Kidney tubule cell (primary cell): ENCODE data around the gene TMEM243.
"Not testable (repeated sequence)": the region's sequence is repeated elsewhere in the genome, so short reads cannot be mapped to it uniquely, and the experiment has no call there.

Experiments
- DNase-seq: peaks from one replicate; pipeline ENCODE4 v3.0.0-alpha.2; 2018; ENCODE audit warnings: low spot score

TMEM243 gene

DNA sequence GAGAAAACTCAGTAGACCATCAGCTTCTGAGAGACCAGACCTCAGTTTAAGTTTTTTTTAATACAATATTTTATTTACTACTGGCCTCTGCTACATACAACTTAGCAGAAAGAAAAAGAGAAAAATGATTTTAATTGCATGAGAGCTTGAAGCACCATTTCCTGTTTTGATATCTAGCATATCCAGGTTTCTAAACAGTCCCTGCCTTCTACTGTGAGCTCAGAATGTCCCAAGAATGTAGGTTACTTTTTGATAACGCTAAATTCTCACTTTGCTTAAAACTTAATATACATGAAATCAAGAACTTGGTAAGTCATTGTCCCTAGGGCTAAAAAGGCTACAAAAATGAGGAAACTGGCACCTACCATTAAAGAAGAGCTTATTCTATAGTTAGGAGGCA lies 7.0 kb downstream of the TMEM243 start:
- DNase-seq = no peak

DNA sequence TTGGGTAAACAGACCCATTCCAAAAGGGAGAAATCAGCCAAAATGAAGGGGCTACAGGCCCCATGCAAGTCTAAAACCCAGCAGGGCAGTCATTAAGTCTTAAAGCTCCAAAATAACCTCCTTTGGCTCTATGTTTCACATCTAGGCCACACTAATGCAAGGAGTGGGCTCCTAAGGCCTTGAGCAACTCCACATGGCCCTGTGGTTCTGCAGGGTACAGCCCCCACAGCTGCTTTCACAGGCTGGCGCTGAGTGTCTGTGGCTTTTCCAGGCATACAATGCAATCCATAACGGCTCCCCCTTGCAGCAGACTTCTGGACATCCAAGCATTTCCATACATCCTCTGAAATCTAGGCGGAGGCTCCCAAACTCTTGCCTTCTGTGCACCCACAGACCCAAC lies 9.0 kb downstream of the TMEM243 start:
- DNase-seq = no peak

DNA sequence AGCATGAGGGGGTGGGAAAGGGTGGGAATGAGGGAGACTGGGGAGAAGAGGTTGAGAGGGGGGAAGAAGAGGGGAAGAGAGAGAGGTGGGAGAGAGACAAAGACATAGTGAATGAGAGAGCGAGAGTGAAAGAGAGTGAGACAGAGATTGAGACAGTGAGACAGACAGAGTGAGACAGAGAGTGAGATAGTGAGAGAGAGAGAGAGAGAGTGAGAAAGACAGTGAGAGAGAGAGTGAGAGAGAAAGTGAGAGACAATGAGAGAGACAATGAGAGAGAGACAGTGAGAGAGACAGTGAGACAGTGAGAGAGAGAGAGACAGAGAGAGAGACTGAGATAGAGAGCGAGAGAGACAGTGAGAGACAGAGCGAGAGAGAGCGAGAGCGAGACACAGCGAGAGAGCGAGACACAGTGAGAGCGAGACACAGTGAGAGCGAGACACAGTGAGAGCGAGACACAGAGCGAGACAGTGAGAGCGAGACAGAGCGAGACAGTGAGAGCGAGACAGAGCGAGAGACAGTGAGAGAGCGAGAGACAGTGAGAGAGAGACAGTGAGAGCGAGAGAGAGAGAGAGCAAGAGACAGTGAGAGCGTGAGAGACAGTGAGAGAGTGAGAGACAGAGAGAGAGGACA lies 10.1 kb downstream of the TMEM243 start:
- DNase-seq = no peak

DNA sequence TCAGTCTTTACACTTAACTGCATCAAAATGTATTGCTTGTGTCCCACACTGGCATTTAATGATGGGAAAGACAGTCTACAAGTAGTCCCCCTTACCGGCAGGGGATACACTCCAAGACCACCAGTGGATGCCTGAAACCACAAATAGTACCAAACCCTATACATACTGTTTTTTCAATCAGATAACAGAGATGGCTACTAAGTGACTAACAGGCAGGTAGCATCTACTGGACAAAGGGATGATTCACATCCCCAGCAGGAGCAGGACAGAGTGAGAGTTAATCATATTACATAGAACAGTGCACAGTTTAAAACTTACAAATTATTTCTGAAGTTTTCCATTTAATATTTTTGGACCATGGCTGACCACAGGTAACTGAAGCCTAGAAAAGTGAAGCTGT lies 13.2 kb downstream of the TMEM243 start:
- DNase-seq = peak; percentile 70

DNA sequence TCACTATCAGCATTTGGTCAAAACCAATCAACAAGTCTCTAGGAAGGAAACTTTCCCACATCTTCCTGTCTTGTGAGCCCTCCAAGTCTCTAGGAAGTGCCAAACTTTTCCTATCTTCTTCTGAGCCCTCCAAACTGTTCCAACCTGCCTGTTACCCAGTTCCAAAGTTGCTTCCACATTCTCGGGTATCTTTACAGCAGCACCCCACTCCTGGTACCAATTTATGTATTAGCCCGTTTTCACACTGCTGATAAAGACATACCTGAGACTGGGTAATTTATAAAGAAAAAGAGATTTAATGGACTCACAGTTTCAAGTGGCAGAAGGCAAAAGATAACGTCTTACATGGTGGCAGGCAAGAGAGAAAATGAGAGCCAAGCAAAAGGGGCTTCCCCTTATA lies 13.8 kb downstream of the TMEM243 start:
- DNase-seq = not testable (repeated sequence)

DNA sequence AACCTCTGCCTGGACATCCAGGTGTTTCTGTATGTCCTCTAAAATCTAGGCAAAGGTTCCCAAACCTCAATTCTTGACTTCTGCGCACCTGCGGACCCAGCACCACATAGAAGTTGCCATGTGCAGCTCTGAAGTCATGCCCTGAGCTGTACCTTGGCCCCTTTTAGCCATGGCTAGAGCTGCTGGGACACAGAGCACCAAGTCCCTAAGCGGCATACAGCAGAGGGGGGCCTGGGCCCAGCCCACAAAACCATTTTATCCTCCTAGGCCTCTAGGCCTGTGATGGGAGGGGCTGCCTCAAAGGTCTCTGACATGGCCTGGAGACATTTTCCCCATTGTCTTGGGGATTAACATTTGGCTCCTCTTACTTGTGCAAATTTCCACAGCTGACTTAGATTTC lies 14.6 kb downstream of the TMEM243 start:
- DNase-seq = no peak

DNA sequence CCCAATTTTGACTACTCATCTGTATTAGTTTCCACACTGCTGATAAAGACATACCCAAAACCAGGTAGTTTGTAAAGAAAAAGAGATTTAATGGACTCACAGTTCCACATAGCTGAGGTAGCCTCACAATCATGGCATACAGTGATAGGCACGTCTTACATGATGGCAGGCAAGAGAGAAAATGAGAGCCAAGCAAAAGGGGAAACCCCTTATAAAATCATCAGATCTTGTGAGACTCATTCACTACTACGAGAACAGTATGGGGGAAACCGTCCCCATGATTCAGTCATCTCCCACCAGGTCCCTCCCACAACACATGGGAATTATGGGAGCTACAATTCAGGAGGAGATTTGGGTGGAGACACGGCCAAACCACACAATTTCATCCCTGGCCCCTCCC lies 15.6 kb downstream of the TMEM243 start:
- not testable (repeated sequence) for DNase-seq

DNA sequence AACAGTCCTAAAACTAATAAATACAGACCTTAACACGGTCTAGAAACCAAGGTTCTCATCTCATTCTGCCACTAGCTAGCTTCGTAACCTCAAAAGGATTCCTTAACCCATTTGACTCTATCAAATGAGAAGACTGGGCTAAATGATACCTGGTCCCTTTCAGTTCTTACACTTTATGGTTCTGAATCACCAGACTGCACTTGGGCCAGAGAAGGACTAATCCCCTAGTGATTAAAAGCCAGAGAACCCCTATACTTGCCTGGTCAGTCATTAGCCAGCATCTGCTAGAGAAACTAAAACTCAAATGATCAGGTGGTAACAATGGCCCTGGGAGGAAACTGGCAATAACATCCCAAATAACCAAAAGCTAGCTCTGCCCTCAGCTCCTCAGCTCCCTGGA lies 16.8 kb downstream of the TMEM243 start:
- no peak for DNase-seq

DNA sequence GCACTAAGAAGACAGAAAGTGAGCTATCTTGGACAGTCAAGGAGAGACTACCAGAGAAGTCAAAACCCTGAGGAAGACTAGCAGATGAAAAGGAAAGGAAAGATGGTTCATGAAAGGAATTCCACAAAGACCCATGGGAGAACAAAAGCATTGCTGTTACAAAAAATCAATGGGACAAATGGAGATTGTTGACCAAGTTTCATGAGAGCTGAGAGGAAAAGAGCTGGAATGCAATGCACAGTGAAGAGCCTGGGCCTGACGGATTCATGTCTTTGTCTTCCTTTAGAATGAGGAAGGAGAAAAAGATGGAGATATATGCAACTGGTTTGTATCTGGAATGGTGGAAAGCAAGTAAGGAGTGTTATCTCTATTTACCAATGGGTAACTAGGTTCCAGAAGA lies 17.3 kb downstream of the TMEM243 start:
- DNase-seq = no peak

DNA sequence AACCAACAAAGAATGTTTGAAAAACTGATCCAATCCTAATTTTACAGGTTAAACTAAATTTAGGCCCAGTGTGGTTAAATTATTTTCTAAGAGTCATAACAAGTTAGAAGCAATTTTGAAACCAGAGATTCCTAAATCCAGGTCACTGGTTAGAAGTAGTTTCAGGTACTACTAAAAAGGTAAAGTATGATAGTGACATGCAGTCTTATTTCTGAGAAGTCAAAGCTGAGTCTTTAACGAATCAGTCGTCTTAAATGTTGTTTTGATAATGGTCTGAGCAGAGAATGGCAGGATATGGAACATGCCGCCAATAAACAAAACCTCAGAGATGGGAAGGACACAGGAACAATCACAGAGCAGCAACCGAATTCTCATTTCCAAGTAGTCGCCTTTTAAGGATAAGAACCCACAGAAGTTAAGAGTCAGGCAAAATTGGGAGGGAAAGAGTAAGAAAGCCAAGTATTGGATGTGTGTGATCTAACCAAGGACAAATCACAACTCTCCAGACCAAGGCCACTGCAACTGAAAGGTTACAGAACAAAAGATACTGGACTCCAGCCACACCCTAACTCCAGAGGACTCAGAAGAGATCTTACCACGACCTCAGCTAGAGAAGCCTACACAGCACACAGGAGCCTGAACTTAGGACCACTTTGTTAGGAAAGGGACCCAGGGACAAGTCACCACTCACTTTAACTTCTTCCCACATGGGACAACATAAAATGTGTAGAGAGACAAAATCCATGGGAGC lies 19.7 kb downstream of the TMEM243 start:
- DNase-seq = no peak

DNA sequence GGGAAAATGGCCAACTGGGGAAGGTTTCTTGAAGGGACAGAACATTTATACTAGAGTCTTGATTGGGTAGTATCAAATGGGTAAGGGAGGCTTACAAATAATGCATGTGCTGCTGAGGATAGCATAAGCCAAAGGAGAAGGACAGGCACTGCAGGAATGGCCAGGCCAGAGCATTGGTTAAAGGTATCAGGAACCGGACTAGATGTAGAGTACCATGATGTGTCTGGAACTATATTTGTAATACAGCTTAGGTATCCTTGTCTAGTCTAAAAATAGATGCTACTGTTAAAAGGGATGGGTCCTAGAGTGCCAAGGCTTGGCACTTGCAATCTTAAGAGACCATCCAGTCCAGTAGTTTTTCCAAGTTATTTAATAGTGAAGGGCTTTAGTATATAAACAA lies 20.3 kb downstream of the TMEM243 start:
- DNase-seq = no peak

DNA sequence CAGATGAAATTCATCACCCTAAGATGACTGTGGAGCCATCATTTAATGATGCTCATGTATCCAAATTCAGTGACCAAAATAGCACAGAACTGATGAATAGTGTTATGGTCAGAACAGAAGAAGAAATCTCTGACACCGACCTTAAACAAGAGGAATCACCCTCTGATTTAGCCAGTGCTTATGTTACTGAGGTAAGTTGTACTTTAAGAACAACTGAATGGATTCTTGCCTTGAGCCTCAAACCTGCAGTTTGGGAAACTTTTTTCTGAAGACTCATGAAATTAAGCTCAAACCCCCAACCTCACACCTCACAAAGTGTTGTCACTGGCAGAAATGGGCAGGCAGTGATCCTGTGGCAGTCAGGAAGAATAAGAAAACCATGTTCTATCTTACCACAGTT lies 25.6 kb downstream of the TMEM243 start:
- no peak for DNase-seq

DNA sequence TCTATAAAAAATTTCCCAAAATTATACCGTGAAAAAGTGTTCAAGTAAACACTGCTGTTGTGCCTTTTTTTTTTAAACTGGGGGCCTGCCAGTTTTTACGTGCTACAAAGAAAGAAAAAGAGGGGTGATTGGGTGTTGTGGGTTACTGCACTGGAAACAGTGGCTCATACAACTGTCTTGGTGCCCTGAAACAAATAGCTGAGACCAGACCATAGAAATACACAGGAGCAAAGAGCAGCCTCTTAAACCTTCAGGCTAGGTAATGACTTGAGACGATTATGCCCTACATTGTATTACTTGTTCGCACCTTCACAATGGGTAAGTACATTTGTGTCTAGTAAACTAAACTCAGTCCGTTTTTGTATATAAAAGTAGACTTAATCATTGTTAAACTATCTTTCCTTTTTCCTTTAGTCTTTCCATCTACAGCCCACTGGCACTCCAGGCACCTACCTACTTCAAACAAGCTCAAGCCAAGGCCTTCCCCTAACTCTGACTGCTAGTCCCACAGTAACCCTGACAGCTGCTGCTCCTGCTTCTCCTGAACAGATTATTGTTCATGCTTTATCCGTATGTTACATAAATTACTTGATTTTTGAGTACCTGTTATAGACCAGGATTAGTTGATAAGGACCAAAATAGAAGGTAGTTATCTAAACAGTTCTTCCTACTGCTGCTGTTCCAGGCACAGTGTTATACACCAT lies 26.6 kb downstream of the TMEM243 start:
- no peak for DNase-seq

DNA sequence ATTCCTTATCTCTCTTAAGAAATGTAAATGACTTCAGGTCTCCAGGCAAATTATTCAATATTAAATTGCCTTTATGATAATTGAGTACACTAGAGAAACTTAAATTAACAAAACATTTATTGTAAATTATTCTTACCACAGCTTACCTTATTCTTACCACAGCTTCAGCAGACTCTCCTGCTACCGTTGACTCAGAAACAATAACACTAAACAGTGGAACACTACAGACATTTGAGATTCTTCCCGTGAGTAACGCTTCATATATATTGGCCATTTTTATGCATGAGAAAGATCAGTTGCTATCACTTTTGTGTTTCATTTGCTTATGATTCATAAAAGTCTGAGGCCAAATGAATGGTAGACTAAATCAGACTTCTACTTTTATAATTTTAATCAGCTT lies 28.7 kb downstream of the TMEM243 start:
- DNase-seq = no peak

DNA sequence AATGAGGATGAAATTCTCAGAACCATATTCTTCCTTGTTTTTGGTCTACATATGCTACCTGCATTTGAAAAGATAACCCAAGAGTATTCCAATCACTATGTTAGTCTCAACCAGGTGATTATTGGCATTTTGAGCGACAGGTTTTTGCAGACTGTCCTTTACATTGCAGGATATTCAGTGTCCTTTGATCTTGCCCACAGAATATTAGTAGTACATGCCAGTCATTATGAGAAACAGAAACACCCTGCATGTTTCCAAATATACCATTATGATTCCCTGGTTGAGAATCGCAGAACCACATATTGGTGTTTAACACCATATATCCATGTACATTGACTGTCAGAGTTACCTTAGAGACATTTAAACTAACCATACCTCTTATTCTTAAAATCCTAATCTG lies 30.6 kb downstream of the TMEM243 start:
- no peak for DNase-seq

DNA sequence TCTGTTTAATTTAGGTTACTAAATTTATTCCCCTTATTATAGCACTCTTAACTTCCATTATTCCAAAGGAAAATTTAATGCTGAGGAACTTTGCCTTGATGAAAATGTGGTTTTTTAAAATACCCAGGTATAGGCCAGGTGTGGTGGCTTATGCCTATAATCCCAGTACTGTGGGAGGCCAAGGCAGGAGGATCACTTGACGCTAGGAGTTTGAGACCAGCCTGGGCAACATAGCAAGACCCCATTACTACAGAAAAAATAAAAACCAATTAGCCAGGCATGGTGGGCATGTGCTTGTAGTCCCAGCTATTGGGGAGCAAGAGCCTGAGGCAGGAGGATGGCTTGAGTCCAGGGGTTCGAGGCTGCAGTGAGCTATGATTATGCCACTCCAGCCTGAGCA lies 32.4 kb downstream of the TMEM243 start:
- DNase-seq = no peak

DNA sequence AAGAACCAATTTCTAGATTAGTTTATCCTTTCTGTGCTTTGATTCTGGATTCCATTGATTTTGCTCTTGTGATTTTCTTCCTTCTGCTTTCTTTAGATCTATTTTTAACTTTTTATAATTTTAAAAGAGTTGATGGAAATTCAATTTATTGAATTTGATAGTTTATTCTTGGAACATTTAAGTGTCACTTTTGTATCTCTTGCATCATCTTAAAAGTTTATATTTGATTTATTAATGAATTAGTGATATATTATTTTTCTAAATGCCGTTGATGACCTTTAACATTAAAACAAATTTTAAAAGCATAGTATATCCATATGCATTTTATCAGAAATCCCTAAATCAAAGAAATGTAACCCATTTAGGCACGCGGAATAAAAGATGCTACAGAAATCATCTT lies 40.4 kb downstream of the TMEM243 start:
- DNase-seq = no peak

DNA sequence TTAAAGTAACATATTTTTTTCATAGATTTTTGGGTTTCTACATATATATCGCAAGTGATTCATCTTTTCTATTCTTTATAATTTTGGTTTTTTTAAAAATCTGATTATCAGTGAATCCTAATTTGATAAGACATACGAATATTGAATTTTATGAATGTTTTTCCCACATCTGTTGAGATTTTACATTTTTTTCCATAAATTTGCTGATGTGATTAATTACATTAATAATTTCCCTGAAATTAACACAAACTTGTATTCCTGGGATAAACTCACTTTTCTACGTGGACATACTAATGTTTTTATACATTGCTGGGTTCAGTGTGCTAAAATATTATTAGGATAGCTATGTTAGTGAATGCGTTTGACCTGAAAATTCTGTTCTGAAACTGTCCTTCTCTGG lies 41.2 kb downstream of the TMEM243 start:
- DNase-seq = no peak

DNA sequence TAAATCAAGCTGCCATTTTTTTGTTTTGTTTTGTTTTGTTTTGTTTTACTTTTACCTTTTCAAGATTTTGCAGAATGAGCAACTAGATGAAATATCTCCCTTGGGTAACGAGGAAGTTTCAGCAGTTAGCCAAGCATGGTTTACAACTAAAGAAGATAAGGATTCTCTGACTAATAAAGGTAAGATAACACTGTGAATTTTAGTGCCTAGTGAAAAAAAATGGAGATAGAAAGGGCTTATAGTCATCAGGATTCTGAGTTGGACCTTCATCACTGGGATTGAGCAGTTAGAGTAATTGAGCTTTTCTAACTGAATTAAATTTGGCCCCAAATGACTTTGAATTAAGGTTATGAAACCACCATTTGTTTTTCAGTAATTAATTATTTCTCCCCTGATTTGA lies 46.1 kb downstream of the TMEM243 start:
- no peak for DNase-seq

DNA sequence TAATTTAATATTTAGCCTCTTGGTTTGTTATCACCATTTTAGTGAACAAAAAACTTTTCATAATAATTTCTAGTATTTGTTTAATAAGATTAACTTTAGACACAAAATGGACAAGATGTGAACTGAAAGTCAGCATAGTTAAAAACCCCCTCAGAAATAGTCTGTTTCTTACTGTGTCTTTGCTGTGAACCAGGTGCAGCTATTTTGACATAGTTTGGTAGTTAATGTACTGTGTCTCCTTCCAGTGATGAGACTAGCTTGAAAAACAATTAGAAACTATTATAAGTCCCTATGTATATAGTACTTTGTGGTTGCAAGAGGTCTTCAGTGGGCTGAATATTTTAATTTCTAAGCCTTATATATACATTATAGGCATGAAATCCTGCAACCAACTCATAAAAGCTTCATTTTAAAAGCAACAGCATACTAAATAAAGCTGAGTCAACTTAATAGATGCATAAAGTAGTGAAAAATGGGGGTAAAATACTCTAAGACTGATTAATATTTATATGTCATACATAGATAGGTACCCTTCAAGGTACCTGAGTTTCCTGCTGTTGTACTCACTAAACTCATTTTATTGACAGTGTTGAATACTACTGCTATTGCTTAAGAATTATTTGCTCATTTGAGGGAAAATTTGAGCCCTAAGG lies 48.1 kb downstream of the TMEM243 start:
- DNase-seq = no peak

DNA sequence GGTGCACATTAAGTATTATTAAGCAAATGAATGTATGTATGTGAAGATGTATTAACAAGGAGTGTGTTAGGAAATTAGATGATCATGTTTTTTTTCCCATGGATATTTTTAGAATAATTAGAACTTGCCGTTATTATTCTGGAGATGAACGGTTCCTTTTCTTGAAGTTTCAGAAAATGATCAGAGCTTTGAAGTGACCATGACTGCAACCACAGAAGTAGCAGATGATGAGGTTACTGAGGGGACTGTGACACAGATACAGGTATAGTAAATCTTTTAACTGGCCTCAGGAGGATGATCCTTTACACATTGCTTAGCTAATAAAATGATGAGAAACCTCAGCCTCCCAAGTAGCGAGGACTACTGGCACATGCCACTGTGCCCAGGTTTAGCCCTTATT lies 48.7 kb downstream of the TMEM243 start:
- DNase-seq = no peak

DNA sequence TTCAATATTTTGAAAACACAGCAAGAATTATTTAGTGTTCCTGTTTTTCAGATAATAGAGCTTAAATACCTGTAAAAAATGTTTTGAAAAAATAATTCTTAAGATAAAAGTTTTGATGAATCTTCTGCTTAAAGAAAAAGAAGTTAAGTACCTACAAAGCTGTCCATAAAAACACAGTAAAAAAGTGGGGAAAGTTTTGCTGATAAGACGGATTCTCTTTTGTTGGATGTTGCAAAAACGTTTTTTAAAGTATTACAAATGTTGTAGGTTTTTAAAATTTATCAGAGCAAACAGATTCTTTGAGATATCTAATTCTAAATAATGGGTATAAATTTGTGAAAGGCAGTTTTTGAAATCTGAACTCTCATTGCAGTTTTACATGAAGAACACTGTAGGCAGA lies 55.1 kb downstream of the TMEM243 start:
- DNase-seq = no peak

DNA sequence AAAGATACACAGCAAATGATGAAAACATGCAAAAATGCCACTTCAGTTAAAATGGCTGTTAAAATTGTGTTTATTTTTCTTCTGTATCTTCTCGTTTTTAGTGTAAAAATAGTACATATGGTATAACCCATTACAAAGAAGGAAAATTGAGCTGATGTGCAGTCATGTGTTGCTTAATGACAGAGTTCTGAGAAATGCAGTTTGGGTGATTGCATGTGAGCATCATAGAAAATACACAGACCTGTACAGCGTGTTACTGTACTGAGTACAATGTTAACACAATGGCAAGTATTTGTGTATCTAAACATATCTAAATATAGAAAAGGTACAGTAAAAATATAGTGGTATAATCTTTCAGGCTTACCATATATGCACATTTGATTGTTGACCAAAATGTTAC lies 60.0 kb downstream of the TMEM243 start:
- no peak for DNase-seq
